WERI-Rb-1 (cell line): ENCODE data around the gene CDK18.
A peak's percentile ranks its signal among the peaks of the same experiment; 100 is the strongest.

Experiments used
- DNase-seq: peaks from one replicate; pipeline ENCODE4 v3.0.0-alpha.2; 2020
- H3K27ac ChIP-seq: fragments of 250-450 bp; sonication (Bioruptor Pico); 2 replicates; pipeline ENCODE4 v1.5.1; 2020; ENCODE audit warnings: mild to moderate bottlenecking, moderate library complexity
- H3K27me3 ChIP-seq: fragments of 250-450 bp; sonication (Bioruptor Pico); 2 replicates; pipeline ENCODE4 v1.5.1; 2021; ENCODE audit warnings: mild to moderate bottlenecking, low read depth, moderate library complexity; ENCODE audit not compliant: insufficient read depth, severe bottlenecking
- H3K36me3 ChIP-seq: fragments of 250-450 bp; sonication (Bioruptor Pico); 2 replicates; pipeline ENCODE4 v1.5.1; 2020; ENCODE audit warnings: mild to moderate bottlenecking, moderate library complexity
- H3K4me3 ChIP-seq: 2 replicates; pipeline ENCODE4 v1.5.1; 2011; ENCODE audit warnings: low read depth, mild to moderate bottlenecking, control low read depth, low read length
- H3K9me3 ChIP-seq: fragments of 250-450 bp; sonication (Bioruptor Pico); 2 replicates; pipeline ENCODE4 v1.5.1; 2021; ENCODE audit warnings: mild to moderate bottlenecking, moderate library complexity; ENCODE audit not compliant: severe bottlenecking
- CTCF ChIP-seq: IDR thresholded peaks from 2 replicates; pipeline ENCODE4 v1.5.1; 2011; ENCODE audit warnings: low read depth, mild to moderate bottlenecking, control low read depth, inconsistent platforms, low read length

Gene CDK18

GRCh38 chr1:205528887-205529825 is 24.7 kb downstream of the CDK18 start:
- Histone ChIP-seq H3K9me3 (no peaks in the 10 kb centered on the region), H3K4me3 (peak overlapping the region; percentile 31)
- peak; percentile 98 for DNase-seq

GRCh38 chr1:205530116-205530515 is 25.6 kb downstream of the CDK18 start:
- H3K36me3 ChIP-seq = no peaks in the 10 kb centered on the region
- H3K4me3 ChIP-seq = no peak overlapping the region
- peaks cover 58% of the 10 kb centered on the region for H3K27me3 ChIP-seq
- no peak for TF ChIP-seq CTCF
- no peaks in the 10 kb centered on the region for H3K9me3 ChIP-seq
- no peak for DNase-seq
- H3K27ac ChIP-seq = no peak overlapping the region

More at GRCh38 chr1:205528887-205529825, 24.7 kb downstream of the CDK18 start:
- Histone ChIP-seq H3K36me3 (no peaks in the 10 kb centered on the region), H3K27me3 (peaks cover 50% of the 10 kb centered on the region), H3K27ac (no peak overlapping the region)
- TF ChIP-seq CTCF = peak; percentile 100

- Histone ChIP-seq H3K36me3 (no peaks in the 10 kb centered on the region), H3K4me3 (no peak overlapping the region), H3K27me3 (peaks cover 68% of the 10 kb centered on the region), H3K27ac (no peak overlapping the region), H3K9me3 (no peaks in the 10 kb centered on the region)
- no peak for DNase-seq
- no peak for TF ChIP-seq CTCF
Measured at GRCh38 chr1:205531191-205532025, 26.9 kb downstream of the CDK18 start.

GRCh38 chr1:205532026-205532898 is 27.8 kb downstream of the CDK18 start:
- no peak for TF ChIP-seq CTCF
- H3K36me3 ChIP-seq = no peaks in the 10 kb centered on the region
- no peak for DNase-seq
- no peak overlapping the region for H3K4me3 ChIP-seq
- peaks cover 75% of the 10 kb centered on the region for H3K27me3 ChIP-seq
- no peak overlapping the region for H3K27ac ChIP-seq
- no peaks in the 10 kb centered on the region for H3K9me3 ChIP-seq

GRCh38 chr1:205532996-205533735 is 28.7 kb downstream of the CDK18 start:
- no peak for DNase-seq
- H3K27ac ChIP-seq = no peak overlapping the region
- no peak overlapping the region for H3K4me3 ChIP-seq
- H3K36me3 ChIP-seq = no peaks in the 10 kb centered on the region
- TF ChIP-seq CTCF = no peak
- no peaks in the 10 kb centered on the region for H3K9me3 ChIP-seq
- peaks cover 82% of the 10 kb centered on the region for H3K27me3 ChIP-seq
